NCI-H2029 treated with DMSO at 0.1 percent for 48 hours (cell line): ENCODE results near the gene CPEB4.

Experiments used
- DNase-seq: peaks from one replicate; lab custom pipeline; 2025; lab: John Stamatoyannopoulos, UW

The CPEB4 gene

DNA sequence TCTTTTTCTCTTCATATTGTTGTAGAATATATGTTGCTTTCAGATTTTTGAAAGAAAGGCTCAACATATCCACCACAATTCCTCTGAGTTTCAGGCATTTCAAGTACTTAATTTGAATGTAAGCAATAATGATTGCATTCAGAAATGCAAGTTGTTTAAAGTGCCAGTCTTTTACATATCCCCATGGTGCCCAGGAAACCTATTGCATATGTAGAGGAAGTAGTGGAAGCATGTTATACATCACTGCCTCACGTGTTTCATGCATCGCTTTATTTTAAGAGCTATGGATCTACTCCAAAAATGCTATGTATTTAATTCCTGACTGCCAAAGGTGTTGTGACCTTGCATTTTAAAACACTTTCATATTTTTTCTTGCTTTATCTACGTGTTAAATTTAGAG is 28.1 kb downstream of the CPEB4 start:
- DNase-seq: no peak

DNA sequence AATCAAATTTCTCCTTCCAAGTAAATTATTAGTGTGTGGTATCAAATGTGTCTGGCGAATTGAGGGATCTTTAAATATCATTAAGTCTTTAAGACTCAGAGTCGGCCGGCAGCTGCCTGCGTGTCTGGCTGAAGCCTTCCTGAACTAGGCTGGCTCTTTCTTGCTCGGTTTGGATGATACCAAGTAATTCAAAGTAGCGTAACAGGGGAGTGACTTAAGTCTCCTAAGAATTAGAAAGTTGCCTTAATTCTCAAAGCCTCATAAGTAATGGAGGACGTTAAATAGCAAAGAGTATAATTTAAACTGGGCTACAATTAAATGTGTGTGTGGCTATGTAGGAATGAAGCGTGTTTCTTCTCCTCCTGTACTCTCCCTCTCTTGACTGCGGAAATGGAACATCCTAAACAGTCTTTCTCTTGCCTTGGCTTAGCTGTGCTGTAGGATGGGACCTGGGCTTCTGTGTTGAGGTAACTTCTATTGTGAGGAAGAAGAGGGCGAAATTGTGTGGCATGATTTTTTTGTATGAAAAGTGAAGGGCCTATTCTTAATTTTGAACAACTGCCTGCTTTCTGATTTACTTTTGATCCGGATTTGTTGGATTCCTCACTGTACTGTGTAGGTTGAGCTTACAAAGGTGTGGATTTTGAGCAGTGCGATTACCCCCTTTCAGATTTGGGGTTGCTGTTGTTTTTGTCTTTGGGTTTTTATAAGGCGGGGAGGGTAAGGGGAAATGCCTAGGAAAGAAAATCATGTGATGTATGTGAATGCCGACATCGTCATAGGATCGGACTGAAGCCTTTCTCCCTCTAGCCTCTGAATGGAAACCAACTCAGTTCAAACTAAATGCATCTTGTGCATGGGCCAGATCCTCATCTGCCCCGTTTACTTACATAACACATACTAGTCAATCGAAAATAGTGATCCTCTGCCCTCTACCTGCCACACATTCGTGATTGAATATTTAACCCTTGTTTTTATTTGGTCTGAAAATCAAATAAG is 29.9 kb downstream of the CPEB4 start:
- peak; percentile 93 for DNase-seq

DNA sequence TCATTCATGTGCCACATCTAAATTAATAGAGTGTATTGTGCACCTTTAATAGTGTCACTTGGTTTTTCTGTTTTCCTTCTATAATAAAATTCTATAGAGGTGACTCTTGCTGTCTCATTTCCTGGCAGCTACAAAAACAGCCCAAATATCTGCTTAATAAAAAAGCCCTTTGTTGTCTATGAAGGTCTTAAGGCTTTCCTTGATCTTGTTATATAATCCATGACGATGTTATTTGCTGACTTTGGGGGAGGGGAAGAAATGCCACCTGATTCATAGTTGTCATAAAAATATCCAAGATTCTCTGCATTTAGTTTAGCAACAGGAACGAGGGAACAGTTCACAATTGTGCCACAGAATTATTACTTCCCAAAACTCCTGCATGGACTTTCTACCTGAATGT is 31.3 kb downstream of the CPEB4 start:
- DNase-seq: no peak

DNA sequence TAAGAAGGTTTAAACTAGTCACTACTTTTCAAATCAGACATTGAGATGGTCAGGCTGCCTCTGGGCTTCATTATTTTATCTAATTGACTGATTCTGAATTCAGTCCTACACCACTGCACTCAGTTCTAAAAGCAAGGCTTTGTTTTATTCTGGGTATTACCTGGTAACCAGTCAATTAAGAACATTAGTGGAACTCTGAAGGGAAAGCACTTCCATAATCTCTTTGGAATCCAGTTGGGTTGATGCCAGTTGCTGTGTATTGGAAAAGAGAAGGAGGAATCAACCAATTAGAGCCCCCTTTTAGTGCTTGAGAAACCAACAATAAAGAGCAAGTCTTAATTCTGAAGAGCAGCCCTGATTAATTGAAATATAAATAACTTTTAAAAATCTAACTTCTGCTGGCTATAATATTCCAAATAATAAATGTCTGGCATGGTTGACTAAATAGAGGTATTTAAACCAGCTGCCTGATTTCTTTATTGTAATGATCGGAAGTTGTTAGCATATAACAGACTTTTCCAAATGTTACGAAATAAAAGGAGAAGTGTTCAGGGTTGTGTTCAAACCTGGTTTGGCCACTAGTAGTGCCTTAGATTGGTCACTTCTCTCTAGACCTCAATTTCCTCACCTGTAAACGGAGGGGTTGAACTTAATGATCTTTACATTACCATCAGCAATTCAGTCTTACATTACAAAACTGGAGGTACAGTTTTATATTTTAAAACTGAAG is 32.0 kb downstream of the CPEB4 start:
- DNase-seq: no peak

DNA sequence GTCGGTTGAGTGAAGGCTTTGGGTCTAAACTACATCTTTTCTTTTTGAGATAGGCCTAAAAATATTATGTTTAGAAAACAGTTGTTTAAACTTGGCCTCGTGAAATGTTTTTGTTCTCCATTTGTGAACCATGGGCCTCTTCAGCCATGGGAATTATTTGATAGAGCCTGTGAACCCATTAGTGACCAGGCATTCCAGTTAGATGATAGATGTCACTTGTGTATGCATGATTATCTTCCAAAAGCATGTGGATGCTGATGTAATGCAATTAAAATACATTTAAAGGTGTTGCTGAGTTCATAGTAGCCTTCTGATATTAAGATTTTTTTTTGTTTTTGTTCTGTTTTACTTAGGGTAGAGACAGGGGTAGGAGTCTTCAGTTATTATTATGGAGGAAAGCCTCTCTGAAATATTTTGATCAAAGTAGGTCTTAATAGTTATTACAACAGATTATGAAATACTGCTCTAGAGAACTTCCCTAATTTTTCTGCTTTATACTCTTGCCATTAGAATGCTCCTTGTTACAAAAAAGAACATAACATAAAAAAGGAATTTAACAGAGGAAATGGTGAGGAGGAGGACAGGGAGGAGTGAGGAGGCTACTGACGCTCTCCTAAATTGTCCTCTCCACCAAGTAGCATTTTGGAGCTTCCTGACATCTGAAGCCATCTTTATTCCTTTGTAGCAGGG is 32.9 kb downstream of the CPEB4 start:
- no peak for DNase-seq

DNA sequence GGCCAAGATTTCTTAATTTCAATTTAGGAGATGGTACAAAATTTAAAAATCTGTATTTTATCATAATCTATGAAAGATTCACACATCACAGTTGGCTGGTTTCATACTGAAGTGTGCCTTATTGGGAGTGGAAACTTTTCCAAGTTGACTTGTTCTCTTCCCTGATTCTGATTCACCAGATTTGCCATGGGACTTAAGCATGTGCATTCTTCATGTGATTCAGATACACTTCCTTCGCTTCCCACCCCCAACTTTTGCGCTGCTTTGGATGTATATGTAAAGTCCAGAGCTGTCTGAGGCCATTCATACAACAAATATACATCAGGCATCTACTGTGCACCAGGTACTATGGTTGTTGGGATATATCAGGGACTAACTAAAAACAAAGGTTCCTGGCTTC is 34.4 kb downstream of the CPEB4 start:
- DNase-seq: no peak

DNA sequence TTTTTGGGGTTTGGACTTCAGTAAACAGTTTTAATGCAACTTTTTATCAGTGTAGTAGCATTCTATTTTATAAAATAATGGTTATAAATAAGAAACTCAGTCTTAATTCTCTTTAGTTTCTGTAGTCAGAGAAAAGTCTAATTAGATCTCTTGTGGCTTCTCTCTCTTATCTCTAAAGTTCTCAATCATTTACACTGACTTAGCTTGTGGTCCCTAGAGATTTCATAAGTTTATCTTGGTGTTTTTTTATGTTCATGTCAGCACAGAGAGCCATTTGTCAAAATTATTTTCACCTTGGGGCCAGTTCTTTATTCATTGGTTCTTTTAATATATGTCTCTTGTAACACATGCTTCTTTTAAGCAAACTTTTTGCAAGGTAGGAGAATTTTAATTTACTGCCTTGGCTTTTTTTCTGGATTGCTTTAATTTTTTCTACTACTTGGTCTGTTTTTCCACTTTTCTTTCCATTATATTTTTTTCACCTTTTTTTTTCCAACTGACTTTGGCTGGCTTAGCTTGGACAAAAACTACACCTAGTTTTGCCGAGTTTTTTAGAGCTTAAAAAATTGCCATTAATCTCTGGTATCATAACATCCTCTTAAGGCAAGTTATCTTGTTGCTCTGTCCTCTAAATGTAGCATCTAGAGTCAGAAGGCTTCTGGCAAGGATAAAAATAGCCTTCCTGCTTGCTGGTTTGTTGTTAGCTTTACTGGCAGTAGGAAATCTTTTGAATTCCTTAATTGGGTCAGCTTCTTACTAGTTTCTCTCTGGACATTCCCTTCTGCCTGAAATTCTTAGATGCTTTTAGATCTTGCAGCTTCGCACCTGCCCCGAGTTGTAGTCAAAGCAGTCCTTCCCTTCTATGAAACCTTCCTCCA is 35.3 kb downstream of the CPEB4 start:
- no peak for DNase-seq

DNA sequence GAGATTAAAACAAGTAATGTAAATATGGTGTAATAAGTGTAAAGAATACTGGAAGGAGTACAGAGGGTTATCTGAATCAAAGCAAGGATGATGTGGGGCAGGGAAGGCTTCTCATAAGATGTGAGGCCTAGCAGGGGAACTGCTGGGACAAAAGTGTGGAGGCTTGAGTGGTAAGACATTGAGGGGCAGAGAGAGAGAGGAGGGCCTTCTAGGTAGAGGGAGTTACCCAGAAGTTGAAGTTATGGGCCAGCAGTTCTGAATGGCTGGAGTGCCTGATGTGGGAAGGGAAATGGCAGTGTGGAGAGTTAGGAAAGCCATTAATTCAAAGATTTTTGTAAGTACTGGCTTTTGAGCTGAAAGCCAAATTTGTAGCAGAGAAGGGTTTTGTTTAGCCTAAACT is 36.8 kb downstream of the CPEB4 start:
- no peak for DNase-seq

DNA sequence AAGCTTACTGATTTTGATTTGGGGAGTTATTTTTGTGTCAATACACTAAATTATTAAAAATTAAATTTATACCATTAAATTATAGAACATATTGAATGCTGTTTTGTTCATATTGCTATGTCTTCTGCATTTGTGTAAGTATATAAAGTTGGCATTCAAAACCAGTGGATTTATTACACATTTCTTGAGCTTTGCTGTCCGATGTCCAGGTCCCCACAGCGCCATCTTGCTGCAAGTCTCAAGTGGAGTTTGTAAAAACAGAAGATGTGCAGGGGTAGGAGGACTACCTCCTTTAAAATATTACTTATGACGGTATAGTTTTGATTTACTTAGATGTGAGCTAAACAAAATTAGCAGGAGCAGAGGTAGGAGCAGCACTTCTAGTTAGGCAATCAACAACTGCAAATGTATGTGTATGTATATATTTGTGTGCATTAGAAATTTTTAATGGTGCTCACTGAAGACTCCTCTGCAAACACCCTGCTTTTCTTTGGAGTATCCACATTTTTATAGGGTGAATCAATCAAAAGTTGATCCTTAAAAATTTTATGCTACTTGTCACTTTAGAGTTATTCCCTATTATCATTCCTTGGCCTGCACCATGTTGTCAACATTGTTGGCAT is 37.4 kb downstream of the CPEB4 start:
- DNase-seq: no peak

DNA sequence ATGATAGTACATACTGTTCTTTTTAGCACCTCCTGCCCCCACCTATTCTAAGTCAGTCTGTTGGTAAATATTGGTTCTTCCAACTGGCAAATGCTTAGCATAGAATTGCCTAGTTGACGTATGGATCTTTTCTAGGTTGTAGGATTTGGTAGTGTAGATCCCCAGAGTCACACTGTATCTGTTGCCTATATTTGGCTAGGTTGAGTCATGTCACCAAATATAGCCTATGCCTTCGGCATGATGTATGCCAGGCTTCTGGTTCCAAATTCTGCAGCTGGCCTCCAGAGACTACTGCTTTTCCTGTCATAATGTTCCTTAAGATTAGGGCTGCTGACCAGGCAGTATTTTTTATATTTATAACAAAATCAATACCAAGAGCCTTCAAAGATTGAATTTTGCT is 38.2 kb downstream of the CPEB4 start:
- no peak for DNase-seq

DNA sequence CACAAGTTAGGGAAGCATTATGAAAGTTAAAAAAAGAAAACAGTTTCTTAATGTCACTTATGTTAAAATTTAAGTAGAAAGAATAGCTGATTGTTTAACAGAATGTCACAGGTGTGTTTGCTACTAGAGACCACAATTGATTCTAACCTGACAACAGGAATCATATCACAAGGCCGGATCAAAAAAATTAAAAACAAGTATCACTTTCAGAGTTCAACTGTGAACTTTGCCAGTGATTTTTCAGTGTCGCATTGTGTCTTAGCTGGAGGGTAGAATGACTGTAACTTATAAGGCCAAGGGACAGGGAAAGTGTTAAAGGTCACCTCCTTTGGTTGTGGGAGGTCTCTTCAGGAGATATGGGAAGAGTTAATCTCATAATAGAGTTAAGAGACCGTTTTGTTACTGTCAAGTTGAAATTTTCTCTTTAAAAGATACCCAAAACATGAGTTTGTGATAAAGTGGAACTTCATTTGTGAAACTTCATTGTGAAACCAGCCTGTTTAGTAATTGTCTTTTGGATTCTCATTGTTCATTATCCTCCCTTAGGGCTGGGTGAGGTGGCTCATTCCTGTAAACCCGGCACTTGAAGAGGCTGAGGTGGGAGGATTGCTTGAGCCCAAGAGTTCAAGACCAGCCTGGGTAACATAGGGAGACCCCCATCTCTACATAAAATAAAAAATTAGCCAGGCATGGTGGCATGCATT is 40.9 kb downstream of the CPEB4 start:
- no peak for DNase-seq

DNA sequence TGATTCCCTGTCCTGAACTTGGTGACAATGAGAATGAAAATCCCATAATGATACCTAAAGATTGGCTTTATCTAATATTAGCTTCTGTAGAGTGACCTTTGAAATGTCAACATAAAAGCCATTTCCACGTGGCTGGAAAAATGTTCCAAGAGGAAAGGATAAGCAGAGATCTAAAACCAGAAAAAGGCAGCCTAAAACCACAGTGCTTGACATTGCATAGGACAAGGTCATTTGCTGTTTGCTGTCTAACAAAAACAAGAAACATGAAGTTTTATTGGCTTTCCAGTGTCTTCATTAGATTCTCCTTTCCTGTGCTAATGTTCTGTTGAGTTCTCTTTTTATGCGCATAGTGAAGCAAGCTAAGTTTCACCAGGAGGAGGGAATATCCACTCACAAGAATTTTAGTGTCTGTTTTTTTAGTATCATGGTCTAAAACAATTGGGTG is 44.6 kb downstream of the CPEB4 start:
- DNase-seq: no peak

DNA sequence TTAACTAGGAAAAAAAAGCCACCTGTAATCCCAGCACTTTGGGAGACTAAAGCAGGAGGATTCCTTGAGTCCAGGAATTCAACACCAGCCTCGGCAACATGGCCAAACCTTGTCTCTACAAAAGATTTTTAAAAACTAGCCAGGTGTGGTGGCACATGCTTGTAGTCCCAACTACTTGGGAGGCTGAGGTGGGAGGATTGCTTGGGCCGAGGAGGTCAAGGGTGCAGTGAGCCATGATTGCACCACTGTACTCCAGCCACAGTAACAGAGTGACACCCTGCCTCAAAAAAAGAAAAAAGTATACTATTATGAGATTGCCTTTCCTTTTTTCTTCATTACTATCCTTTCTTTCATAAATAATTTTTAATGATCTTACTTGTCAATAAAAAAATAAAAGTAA is 45.8 kb downstream of the CPEB4 start:
- DNase-seq: no peak

DNA sequence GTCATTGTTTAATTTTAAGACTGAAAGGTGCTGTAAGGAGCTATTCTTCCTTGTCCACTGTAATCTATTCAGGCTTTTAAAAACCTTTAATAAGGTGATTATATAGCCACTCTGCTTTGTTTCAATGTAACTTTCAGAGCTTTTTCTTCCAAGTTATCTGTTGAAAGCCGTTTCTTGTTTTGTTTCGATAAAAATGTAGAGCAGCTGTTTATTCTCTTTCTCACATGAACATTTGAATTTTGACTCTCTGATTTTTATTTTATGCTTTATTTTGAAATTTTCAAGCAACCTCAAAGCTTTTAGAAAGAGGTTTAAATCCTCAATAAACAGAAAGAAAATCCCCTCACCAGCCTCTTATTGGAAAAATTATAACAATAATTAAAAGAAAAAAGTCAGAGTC is 47.2 kb downstream of the CPEB4 start:
- DNase-seq: no peak

DNA sequence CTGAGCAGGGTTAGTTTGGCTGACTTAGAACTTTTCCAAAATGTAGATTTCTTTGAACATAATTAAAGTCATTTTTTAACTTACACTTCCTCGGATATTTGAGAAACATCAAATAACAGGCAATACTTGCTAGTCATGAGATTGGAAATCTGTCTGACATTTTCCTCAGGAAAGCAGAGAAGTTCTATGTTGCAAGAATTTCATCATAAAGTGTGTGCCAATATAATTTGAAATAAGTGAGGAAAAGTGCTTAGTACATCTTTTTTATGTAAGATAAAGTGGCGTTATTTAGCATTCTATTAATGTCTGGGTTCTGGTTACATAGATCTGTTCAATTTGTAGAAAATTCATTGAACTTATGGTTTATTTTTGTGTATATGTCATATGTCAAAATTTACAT is 52.1 kb downstream of the CPEB4 start:
- no peak for DNase-seq

DNA sequence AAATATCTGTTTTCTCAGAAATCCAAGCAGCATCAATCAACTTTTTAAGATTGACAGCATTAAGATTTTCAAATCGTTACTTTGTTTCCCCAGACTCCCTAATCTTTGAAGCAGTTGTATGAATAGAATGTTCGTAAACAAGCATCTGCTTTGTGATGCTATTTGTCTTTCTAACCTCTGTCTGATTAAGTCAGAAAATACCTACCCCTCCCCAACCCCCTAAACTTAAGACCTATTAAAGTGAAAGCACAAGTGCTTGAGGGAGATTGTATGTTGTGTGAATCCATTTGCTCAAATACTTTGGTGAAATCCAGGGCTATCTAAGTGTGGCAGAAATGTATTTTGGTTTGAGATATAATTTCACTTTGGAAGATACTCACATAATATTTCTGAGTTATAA is 53.0 kb downstream of the CPEB4 start:
- DNase-seq: no peak

DNA sequence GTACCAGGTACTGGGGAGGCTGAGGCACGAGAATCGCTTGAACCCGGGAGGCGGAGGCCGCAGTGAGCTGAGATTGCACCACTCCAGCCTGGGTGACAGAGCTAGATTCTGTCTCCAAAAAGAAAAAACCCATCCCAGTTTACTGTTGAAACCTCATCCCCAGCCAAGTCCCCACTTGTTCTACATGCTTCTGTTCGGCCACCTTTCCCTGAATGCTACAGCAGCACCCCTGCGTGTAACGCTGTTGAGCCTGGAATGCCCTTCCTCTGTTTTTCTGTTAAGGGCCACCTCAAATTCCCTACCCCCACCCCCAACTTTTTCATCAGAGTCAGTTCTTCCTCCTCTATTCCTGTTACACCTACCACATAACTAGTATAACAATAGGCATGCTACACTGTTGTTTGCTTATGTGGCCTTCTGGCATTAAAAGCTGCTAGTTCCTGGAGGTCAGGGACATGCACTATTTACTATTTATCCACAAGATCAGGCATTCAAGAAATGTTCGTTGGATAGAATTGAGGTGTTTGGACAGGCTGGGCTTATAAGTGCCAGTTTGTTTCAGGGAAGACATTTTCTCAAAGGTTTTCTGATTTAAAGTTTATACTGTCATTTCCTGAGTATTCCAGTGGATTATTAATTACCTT is 53.7 kb downstream of the CPEB4 start:
- no peak for DNase-seq

DNA sequence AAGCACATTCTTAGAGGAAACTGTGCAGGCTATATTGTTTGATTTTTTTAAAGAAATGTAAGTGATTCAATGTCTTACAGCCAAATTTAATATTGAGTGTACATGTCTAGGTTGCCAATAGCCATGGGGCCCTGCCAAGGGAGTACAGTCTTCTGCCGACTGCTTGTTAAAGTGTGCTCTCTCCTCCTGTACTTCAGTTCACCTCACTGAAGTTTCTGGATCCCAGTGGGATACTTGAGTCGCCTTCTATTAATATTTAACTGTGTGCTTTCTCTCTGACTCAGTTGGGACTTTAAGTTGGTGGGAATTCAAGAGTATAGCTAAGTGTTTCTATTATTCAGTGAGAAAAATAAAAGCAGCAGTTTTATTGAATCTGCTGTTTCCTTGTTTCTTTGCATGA is 56.4 kb downstream of the CPEB4 start:
- DNase-seq: no peak

DNA sequence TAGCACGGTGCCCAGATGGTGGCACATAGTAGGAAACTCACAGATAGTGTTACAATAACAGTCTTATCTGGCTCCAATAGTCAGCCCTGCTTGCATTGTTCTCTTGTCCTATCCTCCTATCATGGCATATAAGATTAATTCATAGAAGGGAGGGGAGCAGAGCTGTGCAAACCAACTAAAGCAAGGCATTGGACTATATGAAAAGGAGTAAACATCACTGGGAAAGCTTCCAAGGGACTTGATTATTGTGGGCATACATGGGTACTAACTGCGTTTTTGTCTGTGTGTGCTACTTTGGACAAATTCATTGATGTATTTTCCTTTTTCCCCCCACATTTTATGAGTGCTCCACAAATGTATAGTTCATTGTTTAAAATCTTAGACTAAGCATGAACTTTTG is 57.0 kb downstream of the CPEB4 start:
- DNase-seq: no peak

DNA sequence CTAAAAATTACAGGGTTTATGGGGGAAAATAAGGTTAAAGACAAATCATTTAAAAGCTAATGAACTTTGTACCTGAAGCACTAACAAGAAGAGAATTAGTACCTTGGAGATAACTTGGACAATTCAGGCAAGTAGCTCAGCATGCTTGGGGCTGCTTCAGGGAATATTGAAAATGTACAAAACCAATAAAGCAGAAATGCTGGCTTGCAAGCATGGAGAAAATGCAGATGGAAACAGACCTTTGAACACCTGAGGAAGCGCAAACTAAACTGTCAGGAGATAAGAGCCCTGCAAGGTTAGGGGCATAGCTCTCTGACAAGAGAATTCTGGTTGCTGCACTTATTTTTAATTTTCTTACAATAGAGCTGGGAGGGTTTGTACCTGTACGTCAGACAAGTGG is 58.2 kb downstream of the CPEB4 start:
- DNase-seq: no peak
